Endodermal cell (in vitro differentiated cells): ENCODE results near the gene TTC28. TPM values are rescaled to one million over a fixed set of nuclear protein-coding genes. Genes with fewer than 3 reads are reported as not detected.

Experiments
- DNase-seq: peaks from one replicate; pipeline ENCODE4 v3.0.0-alpha.2; 2017
- H3K27ac ChIP-seq: 2 replicates; pipeline ENCODE4 v1.5.1; 2013; ENCODE audit warnings: mild to moderate bottlenecking, low read depth, low read length, moderate library complexity
- H3K27me3 ChIP-seq: 2 replicates; pipeline ENCODE4 v1.6.1; 2013; ENCODE audit warnings: mild to moderate bottlenecking, low read length, moderate library complexity; ENCODE audit not compliant: insufficient read depth, control insufficient read depth, poor library complexity, severe bottlenecking
- H3K36me3 ChIP-seq: 2 replicates; pipeline ENCODE4 v1.7.0; 2013; ENCODE audit warnings: mild to moderate bottlenecking, low read length, moderate library complexity; ENCODE audit not compliant: control insufficient read depth, insufficient read depth
- H3K4me1 ChIP-seq: one replicate; pipeline ENCODE4 v1.7.0; 2013; ENCODE audit warnings: low read length; ENCODE audit not compliant: control insufficient read depth, insufficient read depth
- H3K4me3 ChIP-seq: 2 replicates; pipeline ENCODE4 v1.5.1; 2013; ENCODE audit warnings: mild to moderate bottlenecking, low read length, moderate library complexity
- H3K9ac ChIP-seq: 2 replicates; pipeline ENCODE4 v1.6.1; 2013; ENCODE audit warnings: mild to moderate bottlenecking, low read length, moderate library complexity; ENCODE audit not compliant: poor library complexity, severe bottlenecking; ENCODE audit errors: extremely low read depth
- H3K9me3 ChIP-seq: 2 replicates; pipeline ENCODE4 v1.6.1; 2013; ENCODE audit warnings: mild to moderate bottlenecking, low read length, moderate library complexity; ENCODE audit not compliant: control insufficient read depth
- H3K27ac Mint-ChIP-seq: 2 replicates; pipeline ENCODE4 v1.8.0; 2020; ENCODE audit warnings: mixed read lengths
- H3K27me3 Mint-ChIP-seq: 2 replicates; pipeline ENCODE4 v1.8.0; 2021; ENCODE audit warnings: mild to moderate bottlenecking, mixed read lengths; ENCODE audit not compliant: insufficient read depth
- H3K36me3 Mint-ChIP-seq: 2 replicates; pipeline ENCODE4 v1.8.0; 2020; ENCODE audit warnings: low read depth, mixed read lengths
- H3K4me1 Mint-ChIP-seq: 2 replicates; pipeline ENCODE4 v1.8.0; 2020; ENCODE audit warnings: mixed read lengths
- H3K4me3 Mint-ChIP-seq: 2 replicates; pipeline ENCODE4 v1.8.0; 2020; ENCODE audit warnings: mild to moderate bottlenecking, moderate library complexity, mixed read lengths
- H3K9me3 Mint-ChIP-seq: 2 replicates; pipeline ENCODE4 v1.8.0; 2020; ENCODE audit warnings: mild to moderate bottlenecking, mixed read lengths
- CTCF ChIP-seq: fragments of 200-600 bp; sonication (generic); conservative IDR thresholded peaks from 2 replicates; pipeline ENCODE4 v1.5.0; 2021; ENCODE audit warnings: antibody characterized with exemption, mild to moderate bottlenecking
- WGBS, 2 experiments: methylation state at CpG; one replicate each; pipeline versions ENCODE4 v1.1.5 to v1.1.7; 2013; ENCODE audit warnings: missing lambda C conversion rate in 2 of 2, mixed read lengths in 1 of 2; ENCODE audit not compliant: insufficient coverage in 1 of 2, insufficient read length in 1 of 2; 5-methylcytosine and 5-hydroxymethylcytosine counted together
- total RNA-seq, 2 donors: library from RNA; stranded (reverse); fragmentation: NEBNext Ultra II Directional in 1 of 2; extraction: Animal tissue kit (Norgen Biotek cat#: 25700) in 1 of 2; gene quantifications; 2 replicates in 1 of 2; 3 replicates in 1 of 2; pipeline ENCODE4 v1.2.1, GENCODE V29; 2021

TTC28 gene
- total RNA-seq, 2 donors from 2014 or later: 28.6 to 34.0 TPM

GRCh38 chr22:28484662-28485061 is 195.0 kb downstream of the TTC28 start:
- Histone ChIP-seq H3K4me3 (no peak overlapping the region), H3K9me3 (no peaks in the 10 kb centered on the region), H3K4me1 (peaks cover 3% of the 10 kb centered on the region), H3K36me3 (no peaks in the 10 kb centered on the region), H3K27ac (no peak overlapping the region), H3K27me3 (no peaks in the 10 kb centered on the region), H3K9ac (no peak overlapping the region)
- Mint-ChIP-seq H3K27ac (no peak overlapping the region), H3K36me3 (no peaks in the 10 kb centered on the region), H3K9me3 (no peaks in the 10 kb centered on the region), H3K4me1 (peaks cover 11% of the 10 kb centered on the region), H3K4me3 (no peak overlapping the region), H3K27me3 (no peaks in the 10 kb centered on the region)
- 87 to 100% methylated on average over 1 of the region's 1 CpG for WGBS, 2 experiments
- no peak for DNase-seq
- no peak for TF ChIP-seq CTCF

- Mint-ChIP-seq H3K4me1 (peaks cover 11% of the 10 kb centered on the region), H3K27ac (no peak overlapping the region), H3K9me3 (no peaks in the 10 kb centered on the region), H3K27me3 (no peaks in the 10 kb centered on the region), H3K36me3 (no peaks in the 10 kb centered on the region), H3K4me3 (no peak overlapping the region)
- no peaks in the 10 kb centered on the region for H3K9me3 ChIP-seq
- peaks cover 3% of the 10 kb centered on the region for H3K4me1 ChIP-seq
- DNase-seq: no peak
- no peak overlapping the region for H3K4me3 ChIP-seq
- H3K27me3 ChIP-seq: no peaks in the 10 kb centered on the region
- no peak overlapping the region for H3K27ac ChIP-seq
- WGBS, 2 experiments: 100% methylated on average over 1 of the region's 2 CpGs; no CpG with 5 or more reads in 1 of the 2 experiments
- H3K9ac ChIP-seq: no peak overlapping the region
- no peak for TF ChIP-seq CTCF
- H3K36me3 ChIP-seq: no peaks in the 10 kb centered on the region
Measured at GRCh38 chr22:28481725-28482124, 197.9 kb downstream of the TTC28 start.

GRCh38 chr22:28480000-28480715 is 199.5 kb downstream of the TTC28 start:
- WGBS, 2 experiments: 87 to 88% methylated on average over 3 of the region's 3 CpGs
- no peak for TF ChIP-seq CTCF
- Histone ChIP-seq H3K9ac (no peak overlapping the region), H3K4me1 (peaks cover 3% of the 10 kb centered on the region), H3K4me3 (no peak overlapping the region), H3K36me3 (no peaks in the 10 kb centered on the region), H3K9me3 (no peaks in the 10 kb centered on the region), H3K27me3 (no peaks in the 10 kb centered on the region), H3K27ac (no peak overlapping the region)
- Mint-ChIP-seq H3K4me1 (peaks cover 11% of the 10 kb centered on the region), H3K9me3 (no peaks in the 10 kb centered on the region), H3K27ac (no peak overlapping the region), H3K36me3 (no peaks in the 10 kb centered on the region), H3K4me3 (no peak overlapping the region), H3K27me3 (no peaks in the 10 kb centered on the region)
- no peak for DNase-seq
